SK-N-SH treated with all-trans-retinoic acid at 6 μM for 48 hours (cell line): ENCODE data around the gene GCGR.

Experiments used
- ATAC-seq: fragments of 200-7000 bp; cut with Tn5 transposase; 3 replicates; pipeline ENCODE4 v1.9.1; 2020; ENCODE audit warnings: mild to moderate bottlenecking, moderate library complexity
- BACH2 ChIP-seq: fragments of 250-450 bp; sonication (Bioruptor Pico); IDR thresholded peaks from 2 replicates; pipeline ENCODE4 v1.9.0; 2021; ENCODE audit warnings: mild to moderate bottlenecking, borderline replicate concordance
- CSDC2 ChIP-seq: fragments of 250-450 bp; sonication (Bioruptor Pico); IDR thresholded peaks from 2 replicates; pipeline ENCODE4 v1.5.0; 2020; ENCODE audit warnings: mild to moderate bottlenecking, moderate library complexity
- ESRRG ChIP-seq: fragments of 250-450 bp; sonication (Bioruptor Pico); IDR thresholded peaks from 2 replicates; pipeline ENCODE4 v1.6.1; 2021; ENCODE audit warnings: mild to moderate bottlenecking
- GLIS3 ChIP-seq: fragments of 250-450 bp; sonication (Bioruptor Pico); IDR thresholded peaks from 2 replicates; pipeline ENCODE4 v1.5.0; 2020; ENCODE audit warnings: mild to moderate bottlenecking, moderate library complexity
- ISL1 ChIP-seq: fragments of 250-450 bp; sonication (Bioruptor Pico); IDR thresholded peaks from 2 replicates; pipeline ENCODE4 v2.1.2; 2022; ENCODE audit warnings: mild to moderate bottlenecking, moderate library complexity
- OSR1 ChIP-seq: fragments of 250-450 bp; sonication (Bioruptor Pico); IDR thresholded peaks from 2 replicates; pipeline ENCODE4 v1.8.0; 2022; ENCODE audit warnings: moderate library complexity, mild to moderate bottlenecking, inconsistent platforms
- PPARA ChIP-seq: fragments of 250-450 bp; sonication (Bioruptor Pico); IDR thresholded peaks from 2 replicates; pipeline ENCODE4 v1.5.0; 2020; ENCODE audit warnings: mild to moderate bottlenecking, borderline replicate concordance
- SNAI2 ChIP-seq: fragments of 250-450 bp; sonication (Bioruptor Pico); IDR thresholded peaks from 2 replicates; pipeline ENCODE4 v1.5.0; 2020; ENCODE audit warnings: mild to moderate bottlenecking, moderate library complexity
- TCF4 ChIP-seq: fragments of 250-450 bp; sonication (Bioruptor Pico); IDR thresholded peaks from 2 replicates; pipeline ENCODE4 v1.8.0; 2021; ENCODE audit warnings: mild to moderate bottlenecking, moderate library complexity, borderline replicate concordance
- ZFP30 ChIP-seq: fragments of 450-650 bp; formaldehyde crosslinking; IDR thresholded peaks from 2 replicates; pipeline ENCODE4 v1.5.0; 2022; ENCODE audit warnings: mild to moderate bottlenecking, moderate library complexity
- ZNF70 ChIP-seq: fragments of 450-650 bp; formaldehyde crosslinking; IDR thresholded peaks from 2 replicates; pipeline ENCODE4 v1.5.0; 2020; ENCODE audit warnings: mild to moderate bottlenecking, moderate library complexity
- ZNF8 ChIP-seq: fragments of 450-650 bp; formaldehyde crosslinking; IDR thresholded peaks from 2 replicates; pipeline ENCODE4 v1.5.0; 2020; ENCODE audit warnings: mild to moderate bottlenecking, moderate library complexity
- TF ChIP-seq, protein P1 (sequence below): fragments of 250-450 bp; sonication (Bioruptor Pico); IDR thresholded peaks from 2 replicates; pipeline ENCODE4 v1.5.1; 2021; ENCODE audit warnings: mild to moderate bottlenecking, moderate library complexity
- TF ChIP-seq, protein P2 (sequence below): fragments of 250-450 bp; sonication (Bioruptor Pico); IDR thresholded peaks from 2 replicates; pipeline ENCODE4 v1.5.0; 2020; ENCODE audit warnings: mild to moderate bottlenecking, moderate library complexity
- TF ChIP-seq, protein P3 (sequence below): fragments of 250-450 bp; sonication (Bioruptor Pico); IDR thresholded peaks from 2 replicates; pipeline ENCODE4 v1.8.0; 2021; ENCODE audit warnings: low read depth, mild to moderate bottlenecking, moderate library complexity, borderline replicate concordance
- TF ChIP-seq, protein P4 (sequence below): fragments of 250-450 bp; sonication (Bioruptor Pico); IDR thresholded peaks from 2 replicates; pipeline ENCODE4 v1.8.0; 2020; ENCODE audit warnings: mild to moderate bottlenecking, moderate library complexity, borderline replicate concordance
- TF ChIP-seq, protein P5 (sequence below): fragments of 250-450 bp; sonication (Bioruptor Pico); IDR thresholded peaks from 2 replicates; pipeline ENCODE4 v1.5.1; 2020; ENCODE audit warnings: low read depth, mild to moderate bottlenecking, moderate library complexity

GCGR gene

DNA sequence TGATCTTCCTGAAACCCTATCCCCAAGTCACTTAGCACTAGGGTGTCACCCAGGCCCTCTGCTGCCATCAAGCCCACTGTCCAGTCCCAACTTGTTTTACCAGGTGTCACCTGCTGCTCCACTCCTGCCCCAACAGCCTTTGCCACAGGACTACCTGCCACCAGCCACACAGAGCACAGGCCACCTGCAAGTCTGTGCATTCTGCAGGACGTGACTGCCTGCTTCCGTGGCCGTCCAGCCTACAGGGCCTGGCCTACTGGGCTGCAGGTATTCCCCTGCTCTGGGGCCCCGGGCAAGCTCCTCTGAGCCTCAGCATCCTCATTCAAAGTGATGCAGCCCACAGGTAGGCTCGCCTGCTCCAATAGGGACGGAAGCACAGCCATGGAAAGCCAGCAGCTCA is 25.9 kb downstream of the GCGR start:
- no peak for ATAC-seq
- TF ChIP-seq ISL1 (CRISPR knock-in tag) (no peak), BACH2 (CRISPR knock-in tag) (no peak), CSDC2 (CRISPR knock-in tag) (no peak), ZFP30 (CRISPR knock-in tag) (no peak), OSR1 (no peak), ZNF70 (CRISPR knock-in tag) (no peak), PPARA (CRISPR knock-in tag) (no peak), GLIS3 (no peak), ZNF8 (CRISPR knock-in tag) (no peak)
- TF ChIP-seq, protein P1, sequence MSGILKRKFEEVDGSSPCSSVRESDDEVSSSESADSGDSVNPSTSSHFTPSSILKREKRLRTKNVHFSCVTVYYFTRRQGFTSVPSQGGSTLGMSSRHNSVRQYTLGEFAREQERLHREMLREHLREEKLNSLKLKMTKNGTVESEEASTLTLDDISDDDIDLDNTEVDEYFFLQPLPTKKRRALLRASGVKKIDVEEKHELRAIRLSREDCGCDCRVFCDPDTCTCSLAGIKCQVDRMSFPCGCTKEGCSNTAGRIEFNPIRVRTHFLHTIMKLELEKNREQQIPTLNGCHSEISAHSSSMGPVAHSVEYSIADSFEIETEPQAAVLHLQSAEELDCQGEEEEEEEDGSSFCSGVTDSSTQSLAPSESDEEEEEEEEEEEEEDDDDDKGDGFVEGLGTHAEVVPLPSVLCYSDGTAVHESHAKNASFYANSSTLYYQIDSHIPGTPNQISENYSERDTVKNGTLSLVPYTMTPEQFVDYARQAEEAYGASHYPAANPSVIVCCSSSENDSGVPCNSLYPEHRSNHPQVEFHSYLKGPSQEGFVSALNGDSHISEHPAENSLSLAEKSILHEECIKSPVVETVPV: no peak
- TF ChIP-seq, protein P2, sequence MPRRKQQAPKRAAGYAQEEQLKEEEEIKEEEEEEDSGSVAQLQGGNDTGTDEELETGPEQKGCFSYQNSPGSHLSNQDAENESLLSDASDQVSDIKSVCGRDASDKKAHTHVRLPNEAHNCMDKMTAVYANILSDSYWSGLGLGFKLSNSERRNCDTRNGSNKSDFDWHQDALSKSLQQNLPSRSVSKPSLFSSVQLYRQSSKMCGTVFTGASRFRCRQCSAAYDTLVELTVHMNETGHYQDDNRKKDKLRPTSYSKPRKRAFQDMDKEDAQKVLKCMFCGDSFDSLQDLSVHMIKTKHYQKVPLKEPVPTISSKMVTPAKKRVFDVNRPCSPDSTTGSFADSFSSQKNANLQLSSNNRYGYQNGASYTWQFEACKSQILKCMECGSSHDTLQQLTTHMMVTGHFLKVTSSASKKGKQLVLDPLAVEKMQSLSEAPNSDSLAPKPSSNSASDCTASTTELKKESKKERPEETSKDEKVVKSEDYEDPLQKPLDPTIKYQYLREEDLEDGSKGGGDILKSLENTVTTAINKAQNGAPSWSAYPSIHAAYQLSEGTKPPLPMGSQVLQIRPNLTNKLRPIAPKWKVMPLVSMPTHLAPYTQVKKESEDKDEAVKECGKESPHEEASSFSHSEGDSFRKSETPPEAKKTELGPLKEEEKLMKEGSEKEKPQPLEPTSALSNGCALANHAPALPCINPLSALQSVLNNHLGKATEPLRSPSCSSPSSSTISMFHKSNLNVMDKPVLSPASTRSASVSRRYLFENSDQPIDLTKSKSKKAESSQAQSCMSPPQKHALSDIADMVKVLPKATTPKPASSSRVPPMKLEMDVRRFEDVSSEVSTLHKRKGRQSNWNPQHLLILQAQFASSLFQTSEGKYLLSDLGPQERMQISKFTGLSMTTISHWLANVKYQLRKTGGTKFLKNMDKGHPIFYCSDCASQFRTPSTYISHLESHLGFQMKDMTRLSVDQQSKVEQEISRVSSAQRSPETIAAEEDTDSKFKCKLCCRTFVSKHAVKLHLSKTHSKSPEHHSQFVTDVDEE (CRISPR knock-in tag): no peak
- TF ChIP-seq, protein P3, sequence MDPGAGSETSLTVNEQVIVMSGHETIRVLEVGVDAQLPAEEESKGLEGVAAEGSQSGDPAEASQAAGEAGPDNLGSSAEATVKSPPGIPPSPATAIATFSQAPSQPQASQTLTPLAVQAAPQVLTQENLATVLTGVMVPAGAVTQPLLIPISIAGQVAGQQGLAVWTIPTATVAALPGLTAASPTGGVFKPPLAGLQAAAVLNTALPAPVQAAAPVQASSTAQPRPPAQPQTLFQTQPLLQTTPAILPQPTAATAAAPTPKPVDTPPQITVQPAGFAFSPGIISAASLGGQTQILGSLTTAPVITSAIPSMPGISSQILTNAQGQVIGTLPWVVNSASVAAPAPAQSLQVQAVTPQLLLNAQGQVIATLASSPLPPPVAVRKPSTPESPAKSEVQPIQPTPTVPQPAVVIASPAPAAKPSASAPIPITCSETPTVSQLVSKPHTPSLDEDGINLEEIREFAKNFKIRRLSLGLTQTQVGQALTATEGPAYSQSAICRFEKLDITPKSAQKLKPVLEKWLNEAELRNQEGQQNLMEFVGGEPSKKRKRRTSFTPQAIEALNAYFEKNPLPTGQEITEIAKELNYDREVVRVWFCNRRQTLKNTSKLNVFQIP (CRISPR knock-in tag): no peak

DNA sequence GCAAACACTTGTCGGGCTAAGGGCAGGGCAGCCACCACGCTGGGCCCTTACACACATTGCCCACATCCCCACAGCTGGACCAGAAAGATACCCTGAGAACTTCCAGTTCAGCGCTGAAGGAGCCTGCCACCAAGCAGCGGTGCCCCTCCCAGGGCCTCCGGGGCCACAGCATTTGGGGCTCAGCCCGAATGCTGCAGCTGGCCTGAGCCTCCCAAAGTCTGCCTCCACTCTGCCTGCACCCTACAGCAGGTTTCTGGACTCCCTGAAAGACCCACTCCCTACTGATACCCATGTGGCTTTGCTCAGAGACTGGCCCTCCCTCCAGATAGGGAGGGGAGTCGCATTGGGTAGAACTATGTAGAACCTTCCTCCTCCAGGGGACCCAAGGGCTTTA is 27.6 kb downstream of the GCGR start:
- no peak for ATAC-seq
- TF ChIP-seq TCF4 (CRISPR knock-in tag): no peak

DNA sequence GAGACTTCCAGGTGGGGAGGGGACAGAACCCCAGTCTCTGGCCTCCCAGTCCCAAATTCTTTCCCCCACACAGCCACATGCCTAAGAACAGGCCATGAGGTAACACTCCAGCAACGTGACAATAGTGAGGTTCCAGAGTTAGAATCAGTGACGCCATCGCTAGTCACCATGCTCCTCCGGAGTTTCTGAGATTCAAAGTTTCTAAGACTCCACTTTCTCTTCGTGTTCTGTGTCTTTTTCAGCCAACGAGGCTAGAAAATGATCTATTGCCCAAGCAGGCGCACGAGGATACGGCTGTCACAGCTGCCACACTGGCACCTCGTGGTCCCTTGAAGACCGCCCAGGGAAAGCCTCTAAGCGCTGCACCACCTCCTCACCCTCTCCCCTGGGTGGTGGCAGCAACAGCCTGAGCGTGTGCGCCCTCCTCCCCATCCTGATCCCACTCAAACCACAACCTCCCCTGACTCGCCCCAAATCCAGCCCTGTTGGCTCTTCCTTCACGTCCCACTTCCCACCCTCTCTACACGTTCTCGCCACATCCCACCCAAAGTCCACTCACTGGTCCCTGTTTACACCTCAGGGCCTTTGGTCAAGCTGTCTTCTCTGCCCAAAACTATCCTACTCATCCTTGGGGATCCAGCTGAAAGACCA is 28.1 kb downstream of the GCGR start:
- peak; percentile 37 for ATAC-seq
- no peak for TF ChIP-seq ESRRG (CRISPR knock-in tag)
- no peak for TF ChIP-seq SNAI2 (CRISPR knock-in tag)
- no peak for TF ChIP-seq OSR1
- TF ChIP-seq, protein P4, sequence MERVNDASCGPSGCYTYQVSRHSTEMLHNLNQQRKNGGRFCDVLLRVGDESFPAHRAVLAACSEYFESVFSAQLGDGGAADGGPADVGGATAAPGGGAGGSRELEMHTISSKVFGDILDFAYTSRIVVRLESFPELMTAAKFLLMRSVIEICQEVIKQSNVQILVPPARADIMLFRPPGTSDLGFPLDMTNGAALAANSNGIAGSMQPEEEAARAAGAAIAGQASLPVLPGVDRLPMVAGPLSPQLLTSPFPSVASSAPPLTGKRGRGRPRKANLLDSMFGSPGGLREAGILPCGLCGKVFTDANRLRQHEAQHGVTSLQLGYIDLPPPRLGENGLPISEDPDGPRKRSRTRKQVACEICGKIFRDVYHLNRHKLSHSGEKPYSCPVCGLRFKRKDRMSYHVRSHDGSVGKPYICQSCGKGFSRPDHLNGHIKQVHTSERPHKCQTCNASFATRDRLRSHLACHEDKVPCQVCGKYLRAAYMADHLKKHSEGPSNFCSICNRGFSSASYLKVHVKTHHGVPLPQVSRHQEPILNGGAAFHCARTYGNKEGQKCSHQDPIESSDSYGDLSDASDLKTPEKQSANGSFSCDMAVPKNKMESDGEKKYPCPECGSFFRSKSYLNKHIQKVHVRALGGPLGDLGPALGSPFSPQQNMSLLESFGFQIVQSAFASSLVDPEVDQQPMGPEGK (CRISPR knock-in tag): no peak

DNA sequence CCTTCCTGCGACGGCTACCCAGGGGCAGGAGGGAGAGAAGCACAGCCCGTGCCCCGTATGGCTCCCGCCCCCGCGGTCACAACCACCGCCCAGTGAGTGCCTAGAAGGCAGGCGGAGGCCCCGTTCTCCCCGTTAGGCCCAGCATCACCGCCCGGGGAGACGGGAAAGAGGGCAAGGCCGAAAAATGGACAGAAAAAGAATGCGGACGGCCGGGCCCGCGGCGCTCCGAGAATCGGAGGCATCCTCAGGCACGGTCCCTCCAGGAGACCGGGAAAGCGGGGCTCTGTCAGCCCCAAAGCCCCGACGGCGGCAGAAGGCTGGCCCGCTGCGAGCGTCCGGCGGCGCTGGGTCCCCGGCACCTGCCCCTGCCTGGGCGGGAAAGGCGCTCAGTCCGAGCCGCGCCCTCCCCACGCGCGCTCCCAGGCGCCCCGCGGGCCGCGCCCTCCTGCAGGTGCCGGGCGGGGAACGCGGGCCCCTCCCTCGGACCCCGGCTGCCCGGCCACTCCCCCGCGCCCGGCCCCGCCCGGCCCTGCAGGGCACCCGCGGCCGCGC is 28.7 kb downstream of the GCGR start:
- TF ChIP-seq ESRRG (CRISPR knock-in tag) (0 out of 2 replicates have a peak, but pooled peaks have one; percentile 14), OSR1 (no peak), SNAI2 (CRISPR knock-in tag) (peak; percentile 69; the same call in 1 of the 2 replicates), GLIS3 (no peak)
- TF ChIP-seq, protein P5, sequence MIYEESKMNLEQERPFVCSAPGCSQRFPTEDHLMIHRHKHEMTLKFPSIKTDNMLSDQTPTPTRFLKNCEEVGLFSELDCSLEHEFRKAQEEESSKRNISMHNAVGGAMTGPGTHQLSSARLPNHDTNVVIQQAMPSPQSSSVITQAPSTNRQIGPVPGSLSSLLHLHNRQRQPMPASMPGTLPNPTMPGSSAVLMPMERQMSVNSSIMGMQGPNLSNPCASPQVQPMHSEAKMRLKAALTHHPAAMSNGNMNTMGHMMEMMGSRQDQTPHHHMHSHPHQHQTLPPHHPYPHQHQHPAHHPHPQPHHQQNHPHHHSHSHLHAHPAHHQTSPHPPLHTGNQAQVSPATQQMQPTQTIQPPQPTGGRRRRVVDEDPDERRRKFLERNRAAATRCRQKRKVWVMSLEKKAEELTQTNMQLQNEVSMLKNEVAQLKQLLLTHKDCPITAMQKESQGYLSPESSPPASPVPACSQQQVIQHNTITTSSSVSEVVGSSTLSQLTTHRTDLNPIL (CRISPR knock-in tag): no peak
- ATAC-seq: peak; percentile 55
